GM23338 (cell line): ENCODE measurements around the gene ERC2. TPM values are rescaled to one million over a fixed set of nuclear protein-coding genes. Genes with fewer than 3 reads are reported as not detected.

Experiments used
- ATAC-seq: fragments of 200-7000 bp; cut with Tn5 transposase; 3 replicates; pipeline ENCODE4 v1.9.1; 2020
- DNase-seq: peaks from one replicate; pipeline ENCODE4 v3.0.0-alpha.2; 2015; ENCODE audit warnings: low spot score
- H2AFZ ChIP-seq: fragments of 200-600 bp; sonication (generic); 2 replicates; pipeline ENCODE4 v1.8.0; 2016; ENCODE audit warnings: antibody characterized with exemption, mild to moderate bottlenecking, moderate library complexity
- H3F3A ChIP-seq: fragments of 200-600 bp; sonication (generic); replicated peaks from 2 replicates; pipeline ENCODE4 v1.8.0; 2017; ENCODE audit warnings: antibody characterized with exemption, mixed run types, low read depth
- H3K27ac ChIP-seq: fragments of 200-600 bp; sonication (generic); 2 replicates; pipeline ENCODE4 v1.6.1; 2016; ENCODE audit warnings: low read depth
- H3K27me3 ChIP-seq: fragments of 200-600 bp; sonication (generic); 2 replicates; pipeline ENCODE4 v1.8.0; 2016; ENCODE audit warnings: mild to moderate bottlenecking, mixed run types, moderate library complexity; ENCODE audit not compliant: insufficient read depth
- H3K36me3 ChIP-seq: fragments of 200-600 bp; sonication (generic); 2 replicates; pipeline ENCODE4 v1.8.0; 2016; ENCODE audit warnings: mild to moderate bottlenecking; ENCODE audit not compliant: insufficient read depth
- H3K4me1 ChIP-seq: fragments of 200-600 bp; sonication (generic); 2 replicates; pipeline ENCODE4 v1.8.0; 2016; ENCODE audit warnings: mild to moderate bottlenecking, moderate library complexity; ENCODE audit not compliant: insufficient read depth
- H3K4me2 ChIP-seq: fragments of 200-600 bp; sonication (generic); 2 replicates; pipeline ENCODE4 v1.7.1; 2017; ENCODE audit warnings: mixed run types
- H3K4me3 ChIP-seq: fragments of 200-600 bp; sonication (generic); 2 replicates; pipeline ENCODE4 v1.6.1; 2016; ENCODE audit warnings: mixed run types
- H3K79me2 ChIP-seq: fragments of 200-600 bp; sonication (generic); replicated peaks from 2 replicates; pipeline ENCODE4 v1.8.0; 2017; ENCODE audit warnings: mild to moderate bottlenecking; ENCODE audit not compliant: insufficient read depth
- H3K9me2 ChIP-seq: fragments of 200-600 bp; sonication (generic); 2 replicates; pipeline ENCODE4 v1.8.0; 2017; ENCODE audit not compliant: insufficient read depth
- H4K20me1 ChIP-seq: fragments of 200-600 bp; sonication (generic); replicated peaks from 2 replicates; pipeline ENCODE4 v1.8.0; 2017; ENCODE audit warnings: mild to moderate bottlenecking; ENCODE audit not compliant: insufficient read depth
- H3K27ac Mint-ChIP-seq: 2 replicates; pipeline ENCODE4 v1.8.0; 2020; ENCODE audit warnings: inconsistent platforms, mild to moderate bottlenecking, moderate library complexity, mixed read lengths
- H3K27me3 Mint-ChIP-seq: 3 replicates; pipeline ENCODE4 v1.8.0; 2022; ENCODE audit warnings: low read depth, mild to moderate bottlenecking, moderate library complexity, mixed read lengths, inconsistent platforms; ENCODE audit not compliant: insufficient read depth, poor library complexity
- H3K36me3 Mint-ChIP-seq: 3 replicates; pipeline ENCODE4 v1.8.0; 2021; ENCODE audit warnings: low read depth, mild to moderate bottlenecking, inconsistent platforms, moderate library complexity, mixed read lengths
- H3K4me1 Mint-ChIP-seq: 3 replicates; pipeline ENCODE4 v1.8.0; 2020; ENCODE audit warnings: mild to moderate bottlenecking, inconsistent platforms, mixed read lengths
- H3K4me3 Mint-ChIP-seq: 3 replicates; pipeline ENCODE4 v1.8.0; 2021; ENCODE audit warnings: moderate library complexity, mild to moderate bottlenecking, inconsistent platforms, mixed read lengths
- H3K9me3 Mint-ChIP-seq: 3 replicates; pipeline ENCODE4 v1.8.0; 2020; ENCODE audit warnings: moderate library complexity, mild to moderate bottlenecking, inconsistent platforms, mixed read lengths
- CREB1 ChIP-seq: fragments of 250-450 bp; sonication (Bioruptor Pico); IDR thresholded peaks from 2 replicates; pipeline ENCODE4 v1.5.0; 2020; ENCODE audit warnings: low read depth, mild to moderate bottlenecking, moderate library complexity
- EZH2 ChIP-seq: fragments of 200-600 bp; sonication (generic); IDR thresholded peaks from one replicate; pipeline ENCODE4 v1.8.0; 2017; ENCODE audit warnings: antibody characterized with exemption, mild to moderate bottlenecking, low read depth; ENCODE audit not compliant: unreplicated experiment
- JUNB ChIP-seq: IDR thresholded peaks from one replicate; pipeline ENCODE4 v1.6.1; 2016; ENCODE audit warnings: antibody characterized with exemption; ENCODE audit not compliant: unreplicated experiment
- NANOG ChIP-seq: IDR thresholded peaks from 2 replicates; pipeline ENCODE4 v1.6.1; 2016; ENCODE audit warnings: antibody characterized with exemption, borderline replicate concordance
- POLR2AphosphoS5 ChIP-seq: IDR thresholded peaks from 2 replicates; pipeline ENCODE4 v1.6.1; 2016; ENCODE audit warnings: antibody characterized with exemption, low read depth
- STAT1 ChIP-seq: IDR thresholded peaks from one replicate; pipeline ENCODE4 v1.6.1; 2016; ENCODE audit warnings: antibody characterized with exemption; ENCODE audit not compliant: unreplicated experiment
- ZNF114 ChIP-seq: fragments of 250-450 bp; sonication (Bioruptor Pico); IDR thresholded peaks from 2 replicates; pipeline ENCODE4 v1.5.0; 2020; ENCODE audit warnings: mild to moderate bottlenecking, moderate library complexity
- ZNF331 ChIP-seq: fragments of 250-450 bp; sonication (Bioruptor Pico); IDR thresholded peaks from 2 replicates; pipeline ENCODE4 v1.5.0; 2020; ENCODE audit warnings: low read depth, mild to moderate bottlenecking, moderate library complexity
- polyA plus RNA-seq: library from polyadenylated mRNA; unstranded; fragments of >200 nt; fragmentation: Nextera tagmentation; extraction: Ambion mirVana; gene quantifications from 2 replicates; pipeline ENCODE4 v1.2.1, GENCODE V29; 2016
- total RNA-seq: library from RNA; depleted of rRNA; stranded (reverse); fragments of >200 nt; shearing (Covaris generic); gene quantifications from 2 replicates; pipeline ENCODE4 v1.2.3, GENCODE V29; 2014
- TF ChIP-seq, protein P1 (sequence below): fragments of 250-450 bp; sonication (Bioruptor Pico); IDR thresholded peaks from 2 replicates; pipeline ENCODE4 v1.5.0; 2020; ENCODE audit warnings: mild to moderate bottlenecking, moderate library complexity
- TF ChIP-seq, protein P2 (sequence below): IDR thresholded peaks from 2 replicates; pipeline ENCODE4 v1.6.1; 2016; ENCODE audit warnings: antibody characterized with exemption
- TF ChIP-seq, protein P3 (sequence below), 2 experiments: fragments of 200-600 bp in 1 of 2; sonication (generic) in 1 of 2; conservative IDR thresholded peaks; 2 replicates each; pipeline versions ENCODE4 v1.5.1 to v1.6.1; 2016 to 2017; ENCODE audit warnings: antibody characterized with exemption in 2 of 2, low read depth in 2 of 2, mild to moderate bottlenecking in 2 of 2, moderate library complexity in 1 of 2

ERC2 gene
- total and polyA plus RNA-seq, 2 experiments from 2014 or later = 11.8 to 13.7 TPM

DNA sequence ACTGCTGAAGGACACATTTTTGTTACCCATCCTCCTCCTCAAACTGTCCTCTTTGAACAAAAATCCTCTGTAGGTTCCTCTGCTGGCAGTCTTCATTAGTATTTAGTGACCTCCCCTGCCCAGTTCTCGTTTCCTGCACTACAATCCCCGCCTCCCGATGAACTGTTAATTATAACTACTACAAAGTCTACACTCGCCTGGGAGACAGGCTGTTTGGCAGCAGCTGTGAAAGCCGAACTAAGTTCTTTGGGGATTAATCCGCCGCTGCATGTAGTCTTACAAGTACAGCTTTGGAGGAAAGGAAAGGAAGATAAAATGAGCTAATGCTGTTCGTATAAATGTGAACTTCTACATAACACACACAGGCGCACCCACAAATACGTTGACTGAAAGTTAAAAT is 821.2 kb downstream of the ERC2 start:
- Histone ChIP-seq H3K36me3 (no peaks in the 10 kb centered on the region), H3K27me3 (no peaks in the 10 kb centered on the region), H3K9me2 (no peaks in the 10 kb centered on the region), H3K27ac (no peak overlapping the region), H3K4me2 (peak overlapping the region; percentile 30), H3F3A (no peaks in the 10 kb centered on the region), H3K4me3 (no peak overlapping the region), H3K4me1 (peaks cover 49% of the 10 kb centered on the region), H4K20me1 (no peaks in the 10 kb centered on the region), H2AFZ (no peak overlapping the region), H3K79me2 (no peaks in the 10 kb centered on the region)
- no peaks in the 10 kb centered on the region; the same call in 2 of the 3 replicates for H3K9me3 Mint-ChIP-seq
- no peaks in the 10 kb centered on the region for H3K36me3 Mint-ChIP-seq
- H3K4me3 Mint-ChIP-seq = no peak overlapping the region
- H3K27me3 Mint-ChIP-seq = peaks cover 16% of the 10 kb centered on the region
- H3K27ac Mint-ChIP-seq = peak overlapping the region; percentile 14
- DNase-seq (peak; percentile 28), ATAC-seq (no peak)
- H3K4me1 Mint-ChIP-seq = peaks cover 57% of the 10 kb centered on the region
- TF ChIP-seq JUNB = no peak
- TF ChIP-seq CREB1 (CRISPR knock-in tag) = no peak
- TF ChIP-seq, protein P1, sequence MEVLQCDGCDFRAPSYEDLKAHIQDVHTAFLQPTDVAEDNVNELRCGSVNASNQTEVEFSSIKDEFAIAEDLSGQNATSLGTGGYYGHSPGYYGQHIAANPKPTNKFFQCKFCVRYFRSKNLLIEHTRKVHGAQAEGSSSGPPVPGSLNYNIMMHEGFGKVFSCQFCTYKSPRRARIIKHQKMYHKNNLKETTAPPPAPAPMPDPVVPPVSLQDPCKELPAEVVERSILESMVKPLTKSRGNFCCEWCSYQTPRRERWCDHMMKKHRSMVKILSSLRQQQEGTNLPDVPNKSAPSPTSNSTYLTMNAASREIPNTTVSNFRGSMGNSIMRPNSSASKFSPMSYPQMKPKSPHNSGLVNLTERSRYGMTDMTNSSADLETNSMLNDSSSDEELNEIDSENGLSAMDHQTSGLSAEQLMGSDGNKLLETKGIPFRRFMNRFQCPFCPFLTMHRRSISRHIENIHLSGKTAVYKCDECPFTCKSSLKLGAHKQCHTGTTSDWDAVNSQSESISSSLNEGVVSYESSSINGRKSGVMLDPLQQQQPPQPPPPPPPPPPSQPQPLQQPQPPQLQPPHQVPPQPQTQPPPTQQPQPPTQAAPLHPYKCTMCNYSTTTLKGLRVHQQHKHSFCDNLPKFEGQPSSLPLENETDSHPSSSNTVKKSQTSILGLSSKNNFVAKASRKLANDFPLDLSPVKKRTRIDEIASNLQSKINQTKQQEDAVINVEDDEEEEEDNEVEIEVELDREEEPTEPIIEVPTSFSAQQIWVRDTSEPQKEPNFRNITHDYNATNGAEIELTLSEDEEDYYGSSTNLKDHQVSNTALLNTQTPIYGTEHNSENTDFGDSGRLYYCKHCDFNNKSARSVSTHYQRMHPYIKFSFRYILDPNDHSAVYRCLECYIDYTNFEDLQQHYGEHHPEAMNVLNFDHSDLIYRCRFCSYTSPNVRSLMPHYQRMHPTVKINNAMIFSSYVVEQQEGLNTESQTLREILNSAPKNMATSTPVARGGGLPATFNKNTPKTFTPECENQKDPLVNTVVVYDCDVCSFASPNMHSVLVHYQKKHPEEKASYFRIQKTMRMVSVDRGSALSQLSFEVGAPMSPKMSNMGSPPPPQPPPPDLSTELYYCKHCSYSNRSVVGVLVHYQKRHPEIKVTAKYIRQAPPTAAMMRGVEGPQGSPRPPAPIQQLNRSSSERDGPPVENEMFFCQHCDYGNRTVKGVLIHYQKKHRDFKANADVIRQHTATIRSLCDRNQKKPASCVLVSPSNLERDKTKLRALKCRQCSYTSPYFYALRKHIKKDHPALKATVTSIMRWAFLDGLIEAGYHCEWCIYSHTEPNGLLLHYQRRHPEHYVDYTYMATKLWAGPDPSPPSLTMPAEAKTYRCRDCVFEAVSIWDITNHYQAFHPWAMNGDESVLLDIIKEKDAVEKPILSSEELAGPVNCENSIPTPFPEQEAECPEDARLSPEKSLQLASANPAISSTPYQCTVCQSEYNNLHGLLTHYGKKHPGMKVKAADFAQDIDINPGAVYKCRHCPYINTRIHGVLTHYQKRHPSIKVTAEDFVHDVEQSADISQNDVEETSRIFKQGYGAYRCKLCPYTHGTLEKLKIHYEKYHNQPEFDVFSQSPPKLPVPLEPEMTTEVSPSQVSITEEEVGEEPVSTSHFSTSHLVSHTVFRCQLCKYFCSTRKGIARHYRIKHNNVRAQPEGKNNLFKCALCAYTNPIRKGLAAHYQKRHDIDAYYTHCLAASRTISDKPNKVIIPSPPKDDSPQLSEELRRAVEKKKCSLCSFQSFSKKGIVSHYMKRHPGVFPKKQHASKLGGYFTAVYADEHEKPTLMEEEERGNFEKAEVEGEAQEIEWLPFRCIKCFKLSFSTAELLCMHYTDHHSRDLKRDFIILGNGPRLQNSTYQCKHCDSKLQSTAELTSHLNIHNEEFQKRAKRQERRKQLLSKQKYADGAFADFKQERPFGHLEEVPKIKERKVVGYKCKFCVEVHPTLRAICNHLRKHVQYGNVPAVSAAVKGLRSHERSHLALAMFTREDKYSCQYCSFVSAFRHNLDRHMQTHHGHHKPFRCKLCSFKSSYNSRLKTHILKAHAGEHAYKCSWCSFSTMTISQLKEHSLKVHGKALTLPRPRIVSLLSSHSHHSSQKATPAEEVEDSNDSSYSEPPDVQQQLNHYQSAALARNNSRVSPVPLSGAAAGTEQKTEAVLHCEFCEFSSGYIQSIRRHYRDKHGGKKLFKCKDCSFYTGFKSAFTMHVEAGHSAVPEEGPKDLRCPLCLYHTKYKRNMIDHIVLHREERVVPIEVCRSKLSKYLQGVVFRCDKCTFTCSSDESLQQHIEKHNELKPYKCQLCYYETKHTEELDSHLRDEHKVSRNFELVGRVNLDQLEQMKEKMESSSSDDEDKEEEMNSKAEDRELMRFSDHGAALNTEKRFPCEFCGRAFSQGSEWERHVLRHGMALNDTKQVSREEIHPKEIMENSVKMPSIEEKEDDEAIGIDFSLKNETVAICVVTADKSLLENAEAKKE (CRISPR knock-in tag) = no peak
- TF ChIP-seq EZH2 = no peak
- TF ChIP-seq POLR2AphosphoS5 = no peak
- no peak for TF ChIP-seq ZNF114 (CRISPR knock-in tag)
- TF ChIP-seq STAT1 = no peak
- TF ChIP-seq, protein P2, sequence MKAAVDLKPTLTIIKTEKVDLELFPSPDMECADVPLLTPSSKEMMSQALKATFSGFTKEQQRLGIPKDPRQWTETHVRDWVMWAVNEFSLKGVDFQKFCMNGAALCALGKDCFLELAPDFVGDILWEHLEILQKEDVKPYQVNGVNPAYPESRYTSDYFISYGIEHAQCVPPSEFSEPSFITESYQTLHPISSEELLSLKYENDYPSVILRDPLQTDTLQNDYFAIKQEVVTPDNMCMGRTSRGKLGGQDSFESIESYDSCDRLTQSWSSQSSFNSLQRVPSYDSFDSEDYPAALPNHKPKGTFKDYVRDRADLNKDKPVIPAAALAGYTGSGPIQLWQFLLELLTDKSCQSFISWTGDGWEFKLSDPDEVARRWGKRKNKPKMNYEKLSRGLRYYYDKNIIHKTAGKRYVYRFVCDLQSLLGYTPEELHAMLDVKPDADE = no peak
- no peak for TF ChIP-seq ZNF331 (CRISPR knock-in tag)
- no peak for TF ChIP-seq NANOG
- TF ChIP-seq, protein P3, sequence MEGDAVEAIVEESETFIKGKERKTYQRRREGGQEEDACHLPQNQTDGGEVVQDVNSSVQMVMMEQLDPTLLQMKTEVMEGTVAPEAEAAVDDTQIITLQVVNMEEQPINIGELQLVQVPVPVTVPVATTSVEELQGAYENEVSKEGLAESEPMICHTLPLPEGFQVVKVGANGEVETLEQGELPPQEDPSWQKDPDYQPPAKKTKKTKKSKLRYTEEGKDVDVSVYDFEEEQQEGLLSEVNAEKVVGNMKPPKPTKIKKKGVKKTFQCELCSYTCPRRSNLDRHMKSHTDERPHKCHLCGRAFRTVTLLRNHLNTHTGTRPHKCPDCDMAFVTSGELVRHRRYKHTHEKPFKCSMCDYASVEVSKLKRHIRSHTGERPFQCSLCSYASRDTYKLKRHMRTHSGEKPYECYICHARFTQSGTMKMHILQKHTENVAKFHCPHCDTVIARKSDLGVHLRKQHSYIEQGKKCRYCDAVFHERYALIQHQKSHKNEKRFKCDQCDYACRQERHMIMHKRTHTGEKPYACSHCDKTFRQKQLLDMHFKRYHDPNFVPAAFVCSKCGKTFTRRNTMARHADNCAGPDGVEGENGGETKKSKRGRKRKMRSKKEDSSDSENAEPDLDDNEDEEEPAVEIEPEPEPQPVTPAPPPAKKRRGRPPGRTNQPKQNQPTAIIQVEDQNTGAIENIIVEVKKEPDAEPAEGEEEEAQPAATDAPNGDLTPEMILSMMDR (conservative IDR thresholded peaks at IDR 0.05; ENCODE audit: low read depth in 2 of 2) = no peak
